NCI-H2081 (cell line): Measurements from ENCODE around the gene IMMP1L.

Experiments used
- DNase-seq, 2 experiments: peaks; one replicate each; lab custom pipeline; 2025; lab: John Stamatoyannopoulos, UW

IMMP1L gene

DNA sequence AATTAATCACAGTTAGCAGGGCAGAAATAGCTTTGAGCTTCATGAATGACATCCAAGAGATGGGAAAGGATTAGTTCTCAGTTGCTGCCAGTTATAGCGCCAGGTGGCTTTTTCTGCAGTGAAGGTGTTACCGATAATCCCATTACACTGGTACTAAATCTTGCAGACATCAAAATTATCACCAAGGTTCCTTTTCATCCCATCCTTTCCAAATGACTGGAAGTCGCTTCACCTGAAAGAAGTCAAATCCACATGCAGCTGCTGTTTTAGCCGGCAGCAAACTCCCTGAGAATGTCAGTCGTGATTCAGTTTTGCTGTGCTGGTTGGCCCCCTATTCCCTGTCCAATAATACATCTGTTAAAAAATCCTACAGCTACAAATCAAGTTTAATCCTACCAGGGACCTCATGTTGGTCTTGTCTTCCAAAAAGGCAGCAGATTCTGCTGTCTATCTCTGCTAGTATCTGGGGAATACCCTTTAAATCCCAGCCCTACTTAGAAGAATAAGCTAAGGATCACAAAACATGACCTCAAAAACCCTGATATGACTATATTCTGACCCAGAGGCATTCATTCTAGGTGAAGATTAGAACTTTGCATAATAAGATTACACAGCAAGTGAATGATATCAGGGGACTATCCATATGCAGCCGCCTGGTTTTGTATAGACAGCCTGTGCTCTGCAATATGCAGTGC, 31.7 kb downstream of the IMMP1L start:
- peak; percentile 14 to 70 for DNase-seq

- no peak for DNase-seq
These were observed 35.3 kb downstream of the IMMP1L start for GRCh38 chr11:31474083-31474482.

DNA sequence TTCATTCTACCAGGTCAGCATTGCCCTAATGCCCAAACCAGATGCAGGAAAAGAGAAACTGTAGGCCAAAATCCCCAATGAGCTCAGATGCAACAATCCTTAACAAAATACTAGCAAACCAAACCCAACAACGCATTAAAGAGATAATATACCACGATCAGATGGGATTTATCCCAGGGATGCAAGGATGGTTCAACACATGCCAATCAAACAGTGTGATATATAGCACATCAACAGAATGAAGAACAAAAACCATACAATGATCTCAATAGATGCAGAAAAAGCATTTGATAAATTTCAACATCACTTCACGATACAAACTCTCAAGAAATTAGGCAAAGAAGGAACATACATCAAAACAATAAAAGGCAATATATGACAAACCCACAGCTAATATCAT, 45.0 kb downstream of the IMMP1L start:
- no peak for DNase-seq

DNA sequence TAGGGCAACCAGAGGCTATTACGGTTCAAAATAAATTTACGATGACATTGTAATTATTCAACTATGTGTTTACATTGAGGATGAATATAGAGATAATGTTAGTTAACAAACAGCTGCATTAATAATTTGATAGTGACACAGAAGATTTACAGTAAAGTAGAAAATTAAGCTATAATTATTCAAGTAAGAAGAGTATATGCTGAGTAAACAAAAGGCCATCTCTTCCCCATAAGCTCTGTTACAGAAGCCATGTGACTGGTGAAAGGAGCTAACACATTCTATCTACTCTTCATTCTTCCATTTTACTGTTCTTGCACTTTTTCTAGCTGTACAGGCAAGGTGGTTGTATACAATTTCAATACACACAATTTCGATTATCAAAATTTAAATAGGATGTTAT, 54.2 kb downstream of the IMMP1L start:
- DNase-seq, result no peak

GRCh38 chr11:31450841-31451240, 58.6 kb downstream of the IMMP1L start:
- DNase-seq, result peak in 1 of 2 experiments; percentile 12

DNA sequence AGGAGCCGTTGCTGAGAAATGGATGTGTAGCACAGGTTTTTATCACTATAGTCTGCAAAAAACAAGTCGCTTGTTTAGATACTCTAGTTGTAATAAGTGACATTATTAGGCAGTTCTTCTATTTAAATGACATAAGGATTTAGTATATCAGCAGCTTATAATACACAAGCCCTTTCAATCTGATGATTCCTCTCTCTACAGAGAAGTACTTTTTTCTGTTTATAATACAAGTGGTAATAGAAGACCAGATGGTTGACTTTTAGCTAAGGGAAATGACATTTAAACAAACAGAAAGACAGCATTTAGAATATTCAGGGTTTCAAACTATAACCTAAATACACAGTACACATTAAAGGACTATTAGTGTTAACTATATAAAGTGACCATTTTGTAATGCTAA, 60.4 kb downstream of the IMMP1L start:
- no peak for DNase-seq

GRCh38 chr11:31445621-31446020, 63.8 kb downstream of the IMMP1L start:
- DNase-seq, result no peak

DNA sequence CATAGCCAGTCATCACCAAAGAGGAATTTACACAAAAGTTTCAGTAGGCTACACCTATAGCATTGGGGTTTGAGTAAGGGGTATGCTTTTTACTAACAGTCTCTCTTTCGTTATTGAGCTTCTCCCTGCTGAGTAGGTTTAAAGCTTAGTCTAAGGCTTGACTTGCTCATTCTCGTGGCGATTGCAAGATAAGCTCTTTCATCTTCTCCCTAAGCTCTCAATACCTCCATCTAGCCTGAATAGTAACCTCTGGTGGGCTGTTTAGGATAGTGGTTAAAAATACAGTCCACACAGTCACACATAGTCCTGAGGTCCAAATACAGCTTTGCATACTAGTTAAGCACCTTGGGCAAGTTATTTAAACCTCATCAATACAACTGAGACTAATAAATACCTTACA, 65.6 kb downstream of the IMMP1L start:
- no peak for DNase-seq

DNA sequence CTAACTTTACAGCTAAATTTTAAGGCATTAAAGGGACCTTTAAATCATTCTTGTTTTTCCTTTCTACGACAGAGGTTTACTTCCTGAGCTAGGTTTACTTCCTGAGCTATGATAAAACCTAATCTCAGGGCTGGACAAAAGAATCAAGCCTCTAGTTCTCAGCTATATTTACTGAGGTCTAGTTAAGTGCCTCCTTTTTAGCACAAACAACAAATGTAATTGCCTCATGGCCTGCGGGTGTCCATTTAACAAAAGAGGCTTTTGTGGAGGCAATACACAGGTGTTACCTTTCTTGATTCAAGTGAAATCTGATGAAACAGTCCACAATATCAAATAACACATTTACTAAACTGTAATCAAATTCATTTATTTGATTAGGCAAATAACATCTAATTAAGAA, 67.3 kb downstream of the IMMP1L start:
- DNase-seq, result peak; percentile 95 to 100

- no peak for DNase-seq
These were observed 68.1 kb downstream of the IMMP1L start for GRCh38 chr11:31441296-31441695.

DNA sequence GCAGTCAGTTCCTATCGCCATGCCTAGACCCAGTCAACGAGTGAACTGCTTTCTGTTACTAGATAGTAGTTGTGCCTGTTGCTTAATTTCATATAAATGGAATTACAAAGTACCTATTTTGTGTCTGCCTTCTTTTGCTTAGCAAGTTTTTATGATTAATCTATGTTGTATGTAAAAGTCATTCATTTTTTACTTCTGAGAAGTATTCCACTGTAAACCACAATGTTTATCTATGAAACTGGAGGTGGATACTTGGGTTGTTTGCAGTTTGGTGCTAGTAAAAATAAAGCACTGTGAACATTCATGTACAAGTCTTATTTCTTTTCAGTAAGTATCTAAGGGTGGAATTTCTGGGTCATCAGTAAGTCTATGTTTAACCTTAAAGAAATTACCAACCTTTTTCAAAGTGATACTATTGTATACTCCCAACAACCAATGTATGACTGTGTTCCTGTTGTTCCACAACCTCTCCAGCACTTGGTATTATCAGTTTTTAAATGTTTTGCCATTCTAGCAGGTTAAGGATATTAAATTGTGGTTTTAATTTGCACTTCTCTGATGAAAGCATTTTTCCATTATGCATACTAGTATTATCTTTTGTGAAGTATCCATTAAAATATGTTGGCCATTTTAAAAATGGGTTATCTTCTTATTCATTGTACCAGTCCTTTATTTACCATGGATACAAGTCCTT, 71.5 kb downstream of the IMMP1L start:
- DNase-seq, result no peak

GRCh38 chr11:31433851-31434250, 75.6 kb downstream of the IMMP1L start:
- no peak for DNase-seq

DNA sequence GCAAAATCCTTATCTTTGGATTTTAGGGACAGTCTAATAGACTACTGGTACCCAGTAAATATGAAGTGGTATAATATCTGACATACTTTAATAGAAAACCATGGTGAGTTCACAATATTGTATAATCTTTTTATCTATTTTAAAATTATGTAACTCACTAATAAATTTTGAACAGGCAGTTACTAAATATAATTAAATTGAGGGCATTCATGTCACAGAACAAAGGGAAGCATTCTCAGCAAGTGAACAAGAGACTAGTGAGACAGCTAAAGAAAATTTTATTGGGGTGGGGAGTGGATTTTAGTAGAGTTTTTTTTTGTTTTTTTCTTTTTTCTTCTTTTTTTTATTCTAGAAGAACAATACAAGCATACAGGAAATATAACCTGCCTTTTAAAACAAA, 84.8 kb downstream of the IMMP1L start:
- no peak for DNase-seq

DNA sequence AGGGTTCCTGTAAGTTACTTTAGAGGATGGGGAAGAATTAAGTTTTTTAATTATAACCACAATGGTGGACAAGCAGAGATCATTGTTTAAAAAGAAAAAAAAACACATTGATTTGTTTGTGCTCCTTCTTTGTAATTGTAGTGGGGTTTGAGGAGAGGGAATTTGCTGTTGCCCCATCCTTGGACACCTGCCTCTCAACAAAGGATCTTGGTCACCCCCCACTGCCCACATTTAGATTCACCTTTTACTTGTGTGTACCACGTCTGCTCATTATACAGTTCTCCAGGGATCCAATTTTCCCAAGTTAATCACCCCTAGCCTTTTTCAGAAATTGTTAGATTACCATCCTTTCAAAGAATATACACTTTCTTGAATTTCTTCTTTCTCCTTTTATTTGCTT, 86.7 kb downstream of the IMMP1L start:
- peak; percentile 47 to 90 for DNase-seq

GRCh38 chr11:31421820-31422219, 87.6 kb downstream of the IMMP1L start:
- no peak for DNase-seq

GRCh38 chr11:31419669-31420068, 89.8 kb downstream of the IMMP1L start:
- no peak for DNase-seq

GRCh38 chr11:31419138-31419537, 90.3 kb downstream of the IMMP1L start:
- no peak for DNase-seq

GRCh38 chr11:31417816-31418215, 91.6 kb downstream of the IMMP1L start:
- DNase-seq, result no peak

GRCh38 chr11:31417357-31417756, 92.1 kb downstream of the IMMP1L start:
- peak in 1 of 2 experiments; percentile 68 for DNase-seq

GRCh38 chr11:31415435-31415834, 94.0 kb downstream of the IMMP1L start:
- DNase-seq, result no peak

- no peak for DNase-seq
These were observed 95.1 kb downstream of the IMMP1L start for GRCh38 chr11:31414338-31414737.

- DNase-seq, result no peak
These were observed 96.5 kb downstream of the IMMP1L start for GRCh38 chr11:31412946-31413345.

GRCh38 chr11:31408201-31408600, 101.2 kb downstream of the IMMP1L start:
- DNase-seq, result no peak

- no peak for DNase-seq
These were observed 104.8 kb downstream of the IMMP1L start for GRCh38 chr11:31404614-31405013.
